ENCODE measurements around the gene CEP104. TPM values are rescaled to one million over a fixed set of nuclear protein-coding genes. Genes with fewer than 3 reads are reported as not detected.

Gene CEP104
- total RNA-seq, 1 experiment from 2014 or later, result 44.1 TPM

- CTCF ChIA-PET, result interaction anchor here (1.6 kb wide), 1 partner anchor 448 kb away, joined by 5 read pairs; no protein-coding TSS in a partner anchor
- peaks cover 0 to 15% of the 10 kb centered on the region in 2 experiments; a peak in 1 of 4 replicates for H3K4me1 ChIP-seq (ENCODE audit: control insufficient read depth in 1 of 2, insufficient read depth in 2 of 2, low read length in 2 of 2)
- H2AFZ ChIP-seq (ENCODE audit: low read depth, low read length, poor library complexity, severe bottlenecking), result no peak overlapping the region
- peak overlapping the region; percentile 93 for H3K9ac ChIP-seq (ENCODE audit: low read length)
- peak overlapping the region; percentile 96 for H3K27ac ChIP-seq (ENCODE audit: low read depth, low read length)
- no peaks in the 10 kb centered on the region for H3K9me3 ChIP-seq (ENCODE audit: control insufficient read depth in 1 of 2, insufficient read depth in 1 of 2, low read depth in 1 of 2, low read length in 2 of 2)
- peak overlapping the region; percentile 92 to 96 for H3K4me3 ChIP-seq (replicated peaks in 1 of 2; ENCODE audit: low read depth in 1 of 2, low read length in 2 of 2)
- intact Hi-C loops (cut with micrococcal nuclease), result loop anchor here (1.0 to 5.0 kb wide), 3 partner anchors 44 to 234 kb away; partner anchors contain the start of genes CEP104, DFFB and LRRC47
- TF ChIP-seq ZNF274 (IDR thresholded peaks at IDR 0.05; ENCODE audit: low read depth, low read length), result no peak
- no peak; the same call in 1 of the 2 replicates for TF ChIP-seq ELF1 (IDR thresholded peaks at IDR 0.05; ENCODE audit: borderline replicate concordance, low read depth)
- TF ChIP-seq, protein P1, sequence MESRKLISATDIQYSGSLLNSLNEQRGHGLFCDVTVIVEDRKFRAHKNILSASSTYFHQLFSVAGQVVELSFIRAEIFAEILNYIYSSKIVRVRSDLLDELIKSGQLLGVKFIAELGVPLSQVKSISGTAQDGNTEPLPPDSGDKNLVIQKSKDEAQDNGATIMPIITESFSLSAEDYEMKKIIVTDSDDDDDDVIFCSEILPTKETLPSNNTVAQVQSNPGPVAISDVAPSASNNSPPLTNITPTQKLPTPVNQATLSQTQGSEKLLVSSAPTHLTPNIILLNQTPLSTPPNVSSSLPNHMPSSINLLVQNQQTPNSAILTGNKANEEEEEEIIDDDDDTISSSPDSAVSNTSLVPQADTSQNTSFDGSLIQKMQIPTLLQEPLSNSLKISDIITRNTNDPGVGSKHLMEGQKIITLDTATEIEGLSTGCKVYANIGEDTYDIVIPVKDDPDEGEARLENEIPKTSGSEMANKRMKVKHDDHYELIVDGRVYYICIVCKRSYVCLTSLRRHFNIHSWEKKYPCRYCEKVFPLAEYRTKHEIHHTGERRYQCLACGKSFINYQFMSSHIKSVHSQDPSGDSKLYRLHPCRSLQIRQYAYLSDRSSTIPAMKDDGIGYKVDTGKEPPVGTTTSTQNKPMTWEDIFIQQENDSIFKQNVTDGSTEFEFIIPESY (IDR thresholded peaks at IDR 0.05; ENCODE audit: extremely low read depth, insufficient replicate concordance, low read length), result no peak
- TF ChIP-seq EGR1 (IDR thresholded peaks at IDR 0.05; ENCODE audit: low read depth), result no peak
- TF ChIP-seq SRF (IDR thresholded peaks at IDR 0.05; ENCODE audit: low read depth), result no peak
- no peak for TF ChIP-seq EZH2phosphoT487 (IDR thresholded peaks at IDR 0.05; ENCODE audit: borderline replicate concordance)
- TF ChIP-seq YY1 (IDR thresholded peaks at IDR 0.05; ENCODE audit: extremely low read depth, insufficient replicate concordance, low read depth, low read length), result no peak
- TF ChIP-seq MAX (IDR thresholded peaks at IDR 0.05), result peak; percentile 61; the same call in 1 of the 2 replicates
- peak; percentile 61; the same call in 1 of the 2 replicates for TF ChIP-seq SP1 (IDR thresholded peaks at IDR 0.05; ENCODE audit: low read depth)
- no peak for TF ChIP-seq CBX3 (IDR thresholded peaks at IDR 0.05; ENCODE audit: low read depth)
- no peak for TF ChIP-seq JUND (IDR thresholded peaks at IDR 0.05)
- TF ChIP-seq REST (IDR thresholded peaks at IDR 0.05; ENCODE audit: low read depth), result no peak
- no peak for TF ChIP-seq EZH2 (IDR thresholded peaks at IDR 0.05)
- no peak for TF ChIP-seq SIN3A (IDR thresholded peaks at IDR 0.05; ENCODE audit: low read depth)
- peak; percentile 2 for TF ChIP-seq POLR2A (IDR thresholded peaks at IDR 0.05; ENCODE audit: borderline replicate concordance, extremely low read depth, insufficient read depth, insufficient read length)
- TF ChIP-seq POLR2AphosphoS5 (IDR thresholded peaks at IDR 0.05; ENCODE audit: low read depth, low read length), result peak; percentile 37; the same call in 1 of the 2 replicates
- TF ChIP-seq CEBPB (IDR thresholded peaks at IDR 0.05; ENCODE audit: low read depth), result no peak
- TF ChIP-seq RAD21 (IDR thresholded peaks at IDR 0.05; ENCODE audit: low read depth), result no peak
- TF ChIP-seq CTCF (IDR thresholded peaks at IDR 0.05 in 2 of 3, conservative IDR thresholded peaks at IDR 0.05 in 1 of 3; ENCODE audit: borderline replicate concordance in 1 of 3, insufficient read depth in 1 of 3, low read depth in 2 of 3, low read length in 2 of 3), result no peak
- RAD21 ChIA-PET (ENCODE audit: low non-redundant PET in 1 of 2, low total read pairs in 2 of 2, uncharacterized antibody in 2 of 2, unreplicated experiment in 2 of 2), result no interaction called here
- POLR2A ChIA-PET, result interaction anchor here (1.0 to 1.9 kb wide), 2 partner anchors 43 to 105 kb away, joined by 3 to 4 read pairs; partner anchors contain the start of genes DFFB and LRRC47
- peaks cover 40% of the 10 kb centered on the region for H3K79me2 ChIP-seq (ENCODE audit: insufficient read depth, low read length)
- no peaks in the 10 kb centered on the region for H4K20me1 ChIP-seq (ENCODE audit: insufficient read depth)
- H3K27me3 ChIP-seq (ENCODE audit: insufficient read depth, low read length), result no peaks in the 10 kb centered on the region
- H3K36me3 ChIP-seq (ENCODE audit: control insufficient read depth in 1 of 2, insufficient read depth in 2 of 2, low read length in 2 of 2), result no peaks in the 10 kb centered on the region; a peak in 1 of 4 replicates
- DNase-seq (ENCODE audit: low read depth, low spot score) (peak; percentile 91), ATAC-seq (peak; percentile 75)
- H3K4me2 ChIP-seq (ENCODE audit: low read length), result peak overlapping the region; percentile 100
- no TSS peak for BruUV-seq (replicated peaks)
- no peaks in the 10 kb centered on the region for H3K9me2 ChIP-seq (ENCODE audit: insufficient read depth)
These were observed 44.0 kb upstream of the CEP104 start for GRCh38 chr1:3900969-3901529.

Data from HCT116 (cell line).